A673 (cell line): Measurements from ENCODE around the gene HMG20B.

Experiments used
- EZH2 ChIP-seq: fragments of 200-600 bp; sonication (generic); IDR thresholded peaks from 2 replicates; pipeline ENCODE4 v1.6.1; 2017; ENCODE audit warnings: borderline replicate concordance, low read depth, mild to moderate bottlenecking, mixed read lengths, antibody characterized with exemption, low read length; ENCODE audit not compliant: poor library complexity, severe bottlenecking
- TF ChIP-seq, protein P1 (sequence below): fragments of 300-800, 200-600 bp; sonication (generic); conservative IDR thresholded peaks from 2 replicates; pipeline ENCODE4 v1.5.1; 2017; ENCODE audit warnings: low read depth, mild to moderate bottlenecking, antibody characterized with exemption, low read length, moderate library complexity, mixed read lengths

DNA sequence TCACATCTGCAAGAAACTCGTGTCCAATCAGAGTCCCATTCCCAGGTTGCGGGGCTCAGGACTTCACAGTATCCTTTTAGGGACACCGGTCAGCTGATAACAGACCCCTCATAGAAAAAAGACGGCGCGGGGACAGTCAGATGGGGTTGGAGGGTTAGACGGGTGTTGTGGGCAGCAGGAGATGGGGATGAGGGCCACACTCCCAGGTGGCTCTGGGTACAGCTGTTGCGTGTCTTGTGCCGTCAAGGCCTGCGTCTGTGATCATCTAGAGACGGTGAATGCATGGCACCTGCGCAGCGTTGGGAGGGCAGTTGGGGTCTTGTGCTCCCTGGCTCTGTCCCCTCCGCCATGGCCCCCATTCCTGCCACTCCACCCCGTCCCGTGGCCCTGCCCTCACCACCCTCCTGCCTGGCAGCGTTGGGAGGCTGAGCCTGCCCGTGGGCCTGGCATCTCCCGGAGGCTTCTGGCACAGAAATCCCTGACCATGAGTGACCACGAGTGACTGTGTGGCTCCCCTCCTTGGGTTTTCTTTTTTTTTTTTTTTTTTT, 47.8 kb upstream of the HMG20B start:
- TF ChIP-seq, protein P1, sequence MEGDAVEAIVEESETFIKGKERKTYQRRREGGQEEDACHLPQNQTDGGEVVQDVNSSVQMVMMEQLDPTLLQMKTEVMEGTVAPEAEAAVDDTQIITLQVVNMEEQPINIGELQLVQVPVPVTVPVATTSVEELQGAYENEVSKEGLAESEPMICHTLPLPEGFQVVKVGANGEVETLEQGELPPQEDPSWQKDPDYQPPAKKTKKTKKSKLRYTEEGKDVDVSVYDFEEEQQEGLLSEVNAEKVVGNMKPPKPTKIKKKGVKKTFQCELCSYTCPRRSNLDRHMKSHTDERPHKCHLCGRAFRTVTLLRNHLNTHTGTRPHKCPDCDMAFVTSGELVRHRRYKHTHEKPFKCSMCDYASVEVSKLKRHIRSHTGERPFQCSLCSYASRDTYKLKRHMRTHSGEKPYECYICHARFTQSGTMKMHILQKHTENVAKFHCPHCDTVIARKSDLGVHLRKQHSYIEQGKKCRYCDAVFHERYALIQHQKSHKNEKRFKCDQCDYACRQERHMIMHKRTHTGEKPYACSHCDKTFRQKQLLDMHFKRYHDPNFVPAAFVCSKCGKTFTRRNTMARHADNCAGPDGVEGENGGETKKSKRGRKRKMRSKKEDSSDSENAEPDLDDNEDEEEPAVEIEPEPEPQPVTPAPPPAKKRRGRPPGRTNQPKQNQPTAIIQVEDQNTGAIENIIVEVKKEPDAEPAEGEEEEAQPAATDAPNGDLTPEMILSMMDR: no peak
- no peak for TF ChIP-seq EZH2
